ENCODE results near the gene KLHL7.
A peak's percentile ranks its signal among the peaks of the same experiment; 100 is the strongest.
"Not testable (repeated sequence)": the region's sequence is repeated elsewhere in the genome, so short reads cannot be mapped to it uniquely, and the experiment has no call there.

Gene KLHL7

DNA sequence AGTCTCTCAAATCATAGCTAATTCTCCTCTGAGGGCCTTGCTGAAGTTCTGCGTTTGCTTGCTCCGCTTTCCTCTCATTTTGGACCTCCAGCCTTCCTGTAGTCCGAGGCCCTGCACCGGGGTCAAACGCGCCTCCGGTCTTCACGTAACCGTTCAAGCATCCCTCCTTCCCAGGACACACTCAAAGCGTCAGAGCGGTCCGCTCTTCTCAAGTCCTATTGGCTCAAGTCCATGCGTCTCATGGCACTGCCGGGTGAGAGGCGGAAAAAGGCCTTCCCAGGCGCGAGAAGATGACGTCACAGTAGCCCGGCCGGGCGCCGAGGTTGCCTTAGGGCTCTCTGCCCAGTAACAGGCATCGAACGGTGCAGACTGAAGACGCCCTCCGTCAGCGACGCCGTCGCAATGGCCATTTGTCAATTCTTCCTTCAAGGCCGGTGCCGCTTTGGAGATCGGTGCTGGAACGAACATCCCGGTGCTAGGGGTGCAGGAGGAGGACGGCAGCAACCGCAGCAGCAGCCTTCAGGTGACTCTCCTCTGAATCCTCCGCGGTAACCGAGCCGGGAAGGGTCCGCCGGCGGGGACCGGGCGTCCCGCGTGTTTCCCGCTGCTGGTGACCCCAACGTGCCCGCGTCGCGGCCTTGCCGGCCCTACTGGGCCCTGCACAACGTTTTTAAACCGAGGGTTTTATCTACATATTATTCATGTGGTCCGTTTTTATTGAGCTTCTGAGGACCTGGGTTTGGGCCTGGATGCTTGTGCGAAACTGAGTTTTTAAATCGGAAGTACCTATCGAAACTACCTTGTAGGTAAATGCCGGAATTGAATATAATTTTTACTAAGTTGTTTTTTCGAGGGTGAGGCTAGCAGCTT lies 76.3 kb downstream of the KLHL7 start, which contains the start of gene NUP42:
TSS of gene NUP42 (plus strand) at position 365 of the 870 bp plus-strand sequence. CDS start at position 403, 38 bp downstream.
- peak; percentile 92 for DNase-seq (ENCODE audit: low read depth)

DNA sequence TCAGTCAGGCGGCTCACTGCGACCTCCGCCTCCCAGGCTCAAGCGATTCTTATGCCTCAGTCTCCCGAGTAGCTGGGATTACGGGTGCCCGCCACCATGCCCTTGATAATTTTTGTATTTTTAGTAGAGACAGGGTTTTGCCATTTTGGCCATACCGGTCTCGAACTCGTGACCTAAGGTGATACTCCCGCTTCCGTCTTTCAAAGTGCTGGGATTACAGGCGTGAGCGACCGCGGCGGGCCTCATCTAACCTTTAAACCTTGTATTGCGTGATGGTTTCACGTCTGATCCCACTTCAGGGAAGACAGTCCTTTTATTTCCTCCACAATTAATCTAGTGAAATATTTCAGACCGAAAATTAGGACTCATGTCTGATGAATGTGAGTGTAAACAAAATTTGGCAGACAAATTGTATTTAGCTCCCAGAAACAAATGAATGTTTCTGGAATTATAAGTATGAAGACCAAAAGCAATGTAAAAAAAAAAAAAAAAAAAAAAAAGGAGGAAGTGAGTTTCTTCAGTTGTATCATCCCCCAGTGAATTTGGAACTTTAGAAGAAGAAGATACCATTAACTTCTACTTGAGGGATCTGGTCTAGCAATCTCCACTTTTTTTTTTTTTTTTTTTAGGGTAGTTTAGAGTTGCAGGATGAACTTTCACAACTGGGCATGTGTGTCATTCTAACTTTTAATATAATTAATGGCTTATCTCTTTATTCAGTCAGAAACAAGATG lies 77.9 kb downstream of the KLHL7 start:
- DNase-seq (ENCODE audit: low read depth), result no peak

DNA sequence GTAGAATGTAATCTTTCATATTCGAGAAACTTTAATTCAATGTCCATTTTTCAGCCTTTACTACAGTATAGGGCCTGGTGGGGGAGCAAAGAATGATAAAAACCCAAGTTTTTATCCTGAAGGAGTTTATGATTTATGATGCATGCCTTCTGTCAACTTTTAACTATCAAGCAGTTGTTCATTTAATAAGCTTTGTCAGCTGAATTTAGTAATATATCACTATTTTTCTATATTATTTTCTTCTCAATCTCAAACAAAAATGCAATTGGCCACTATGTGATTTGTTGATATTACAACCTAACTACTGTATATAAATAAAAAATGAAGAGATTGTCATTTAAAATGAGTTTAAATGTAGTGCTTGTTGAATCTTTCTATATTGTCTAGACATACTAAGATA lies 78.7 kb downstream of the KLHL7 start:
- DNase-seq (ENCODE audit: low read depth), result no peak

DNA sequence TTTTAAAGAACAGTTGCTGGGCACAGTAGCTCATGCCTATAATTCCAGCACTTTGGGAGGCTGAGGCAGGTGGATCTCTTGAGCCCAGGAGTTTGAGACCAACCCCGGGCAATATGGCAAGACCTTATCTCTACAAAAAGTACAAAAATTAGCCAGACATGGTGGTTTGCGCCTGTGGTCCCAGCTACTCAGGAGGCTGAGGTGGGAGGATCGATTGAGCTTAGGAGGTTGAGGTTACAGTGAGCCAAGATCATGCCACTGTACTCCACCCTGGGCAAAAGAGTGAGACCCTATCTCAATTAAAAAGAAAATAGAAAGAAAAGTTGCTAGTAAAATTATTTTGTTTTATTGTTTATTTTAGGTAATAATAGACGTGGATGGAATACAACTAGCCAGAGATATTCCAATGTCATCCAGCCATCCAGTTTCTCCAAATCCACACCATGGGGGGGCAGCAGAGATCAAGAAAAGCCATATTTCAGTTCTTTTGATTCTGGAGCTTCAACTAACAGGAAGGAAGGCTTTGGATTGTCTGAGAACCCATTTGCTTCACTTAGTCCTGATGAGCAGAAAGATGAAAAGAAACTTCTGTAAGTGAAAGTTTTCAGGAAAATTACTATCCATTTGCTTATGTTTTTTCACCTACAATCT lies 79.2 kb downstream of the KLHL7 start:
- no peak for DNase-seq (ENCODE audit: low read depth)

DNA sequence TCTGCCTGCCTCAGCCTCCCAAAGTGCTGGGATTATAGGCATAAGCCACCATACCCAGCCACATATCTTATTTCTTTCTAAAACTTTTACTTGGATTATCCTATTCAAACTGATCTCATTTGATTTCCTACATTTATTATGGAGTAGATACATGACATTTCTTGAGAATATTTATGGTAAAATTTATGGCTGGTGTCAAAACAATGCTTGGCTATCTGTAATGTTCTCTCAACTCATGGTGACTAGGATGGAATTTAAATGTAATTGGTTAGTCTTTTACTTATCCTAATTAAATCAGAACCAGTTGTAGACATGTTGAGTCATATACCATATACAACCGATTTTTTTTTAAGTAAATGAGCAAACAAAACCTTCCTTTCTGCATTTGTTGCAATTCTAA lies 80.4 kb downstream of the KLHL7 start:
- no peak for DNase-seq (ENCODE audit: low read depth)

DNA sequence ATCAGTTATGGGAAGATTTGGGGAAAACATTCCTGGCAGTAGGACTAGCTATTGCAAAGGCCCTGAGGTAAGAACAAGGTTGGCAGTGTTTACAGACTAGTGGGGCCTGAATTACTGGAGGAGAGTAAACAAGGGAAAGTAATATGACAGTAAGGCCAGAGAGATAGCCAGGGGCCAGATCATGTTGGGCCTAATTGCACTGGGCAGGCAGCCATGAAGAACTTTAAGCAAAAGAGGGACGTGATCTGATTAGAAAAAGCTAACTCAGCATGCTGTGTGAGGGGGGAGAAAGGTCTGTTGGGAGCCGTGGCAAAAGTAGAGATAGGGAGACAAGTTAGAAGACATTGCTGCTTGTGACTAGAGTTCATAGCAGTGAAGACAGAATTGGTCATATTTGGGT lies 85.4 kb downstream of the KLHL7 start:
- DNase-seq (ENCODE audit: low read depth), result no peak

DNA sequence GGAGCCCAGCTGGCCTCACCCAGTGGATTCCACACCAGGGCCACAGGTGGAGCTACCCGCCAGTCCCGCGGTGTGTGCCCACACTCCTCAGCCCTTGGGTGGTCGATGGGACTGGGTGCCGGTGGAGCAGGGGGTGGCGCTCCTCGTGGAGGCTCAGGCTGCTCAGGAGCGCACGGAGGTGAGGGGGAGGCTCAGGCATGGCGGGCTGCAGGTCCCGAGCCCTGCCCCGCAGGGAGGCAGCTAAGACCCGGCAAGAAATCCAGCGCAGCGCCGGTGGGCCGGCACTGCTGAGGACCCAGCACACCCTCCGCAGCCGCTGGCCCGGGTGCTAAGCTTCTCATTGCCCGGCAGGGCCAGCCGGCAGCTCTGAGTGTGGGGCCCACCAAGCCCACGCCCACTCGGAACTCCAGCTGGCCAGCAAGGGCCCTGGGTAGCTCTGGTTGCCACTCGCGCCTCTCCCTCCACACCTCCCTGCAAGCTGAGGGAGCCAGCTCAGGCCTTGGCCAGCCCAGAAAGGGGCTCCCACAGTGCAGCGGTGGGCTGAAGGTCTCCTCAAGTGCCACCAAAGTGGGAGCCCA lies 88.2 kb downstream of the KLHL7 start:
- DNase-seq (ENCODE audit: low read depth), result not testable (repeated sequence)

DNA sequence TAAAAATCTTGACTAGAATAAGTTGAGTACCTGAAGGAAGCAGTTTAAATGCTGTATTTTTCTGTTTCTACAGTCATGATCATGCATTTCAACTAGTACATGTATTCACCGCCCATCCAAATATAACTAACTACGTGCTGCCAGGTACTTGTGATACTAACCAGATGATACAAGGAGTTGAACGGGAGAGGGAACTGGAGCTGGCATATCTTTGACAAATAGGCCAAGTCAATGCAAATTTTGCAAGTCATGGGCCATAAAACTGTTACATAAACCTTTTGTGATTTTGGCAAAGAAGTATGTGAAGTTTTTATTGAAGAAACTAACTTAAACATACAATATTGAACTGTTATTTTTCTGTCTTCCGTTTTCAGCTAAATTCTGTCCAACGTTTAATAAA lies 90.7 kb downstream of the KLHL7 start:
- DNase-seq (ENCODE audit: low read depth), result no peak

DNA sequence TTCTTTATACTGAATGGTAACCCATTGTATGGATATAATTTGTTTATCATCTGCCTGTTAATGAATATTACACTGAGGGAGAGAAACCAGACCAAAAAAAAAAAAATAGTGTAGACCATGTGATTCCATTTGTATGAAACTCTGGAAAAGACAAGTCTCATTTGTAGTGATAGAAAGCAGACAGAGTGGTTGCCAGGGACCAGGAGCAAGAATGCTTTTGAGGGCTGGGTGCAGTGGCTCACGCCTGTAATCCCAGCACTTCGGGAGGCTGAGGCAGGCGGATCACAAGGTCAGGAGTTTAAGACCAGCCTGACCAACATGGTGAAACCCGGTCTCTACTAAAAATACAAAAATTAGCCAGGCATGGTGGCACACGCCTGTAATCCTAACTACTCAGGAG lies 92.2 kb downstream of the KLHL7 start:
- not testable (repeated sequence) for DNase-seq (ENCODE audit: low read depth)

DNA sequence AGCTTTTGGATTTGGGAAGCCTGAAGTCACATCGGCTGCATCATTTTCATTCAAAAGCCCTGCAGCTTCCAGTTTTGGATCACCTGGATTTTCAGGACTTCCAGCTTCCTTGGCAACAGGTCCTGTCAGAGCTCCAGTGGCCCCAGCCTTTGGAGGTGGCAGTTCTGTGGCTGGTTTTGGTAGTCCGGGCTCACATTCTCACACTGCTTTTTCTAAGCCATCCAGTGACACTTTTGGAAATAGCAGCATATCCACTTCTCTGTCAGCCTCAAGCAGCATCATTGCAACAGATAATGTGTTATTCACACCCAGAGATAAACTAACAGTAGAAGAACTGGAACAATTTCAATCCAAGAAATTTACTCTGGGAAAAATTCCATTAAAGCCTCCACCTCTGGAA lies 94.7 kb downstream of the KLHL7 start:
- DNase-seq (ENCODE audit: low read depth), result no peak

DNA sequence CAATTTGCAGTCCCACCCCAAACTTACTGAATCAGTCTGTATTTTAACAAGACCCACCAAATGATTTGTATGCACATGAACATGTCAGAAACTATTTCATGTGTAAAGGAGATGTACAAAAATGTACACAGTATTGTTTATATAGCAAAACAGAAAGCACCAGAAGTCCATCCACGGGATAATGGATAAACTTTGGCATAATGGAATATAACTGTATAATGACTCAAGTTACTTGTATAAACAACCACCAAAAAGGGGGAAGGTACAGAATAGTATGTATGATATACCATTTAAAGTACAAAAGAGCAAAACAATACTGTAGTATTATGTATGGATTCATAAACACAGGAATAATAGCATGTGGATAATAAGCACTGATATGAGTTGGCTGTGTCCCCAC lies 98.7 kb downstream of the KLHL7 start:
- DNase-seq (ENCODE audit: low read depth), result no peak

DNA sequence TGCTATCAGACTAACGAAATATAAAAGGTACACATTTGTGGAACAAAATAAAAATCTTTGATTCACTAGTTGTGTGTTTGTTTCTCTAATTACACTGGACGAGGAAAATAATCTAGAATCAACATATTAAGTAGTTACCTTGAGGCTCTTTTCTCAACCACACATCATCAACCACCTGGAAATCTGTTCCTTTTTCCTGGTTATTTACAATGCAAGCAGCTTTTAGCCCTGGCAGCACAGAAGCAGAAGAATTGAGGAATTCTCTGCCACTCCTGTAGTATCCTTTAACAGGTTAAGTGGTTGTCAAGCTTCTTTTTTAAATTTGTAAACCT lies 100.0 kb downstream of the KLHL7 start:
- no peak for DNase-seq (ENCODE audit: low read depth)

DNA sequence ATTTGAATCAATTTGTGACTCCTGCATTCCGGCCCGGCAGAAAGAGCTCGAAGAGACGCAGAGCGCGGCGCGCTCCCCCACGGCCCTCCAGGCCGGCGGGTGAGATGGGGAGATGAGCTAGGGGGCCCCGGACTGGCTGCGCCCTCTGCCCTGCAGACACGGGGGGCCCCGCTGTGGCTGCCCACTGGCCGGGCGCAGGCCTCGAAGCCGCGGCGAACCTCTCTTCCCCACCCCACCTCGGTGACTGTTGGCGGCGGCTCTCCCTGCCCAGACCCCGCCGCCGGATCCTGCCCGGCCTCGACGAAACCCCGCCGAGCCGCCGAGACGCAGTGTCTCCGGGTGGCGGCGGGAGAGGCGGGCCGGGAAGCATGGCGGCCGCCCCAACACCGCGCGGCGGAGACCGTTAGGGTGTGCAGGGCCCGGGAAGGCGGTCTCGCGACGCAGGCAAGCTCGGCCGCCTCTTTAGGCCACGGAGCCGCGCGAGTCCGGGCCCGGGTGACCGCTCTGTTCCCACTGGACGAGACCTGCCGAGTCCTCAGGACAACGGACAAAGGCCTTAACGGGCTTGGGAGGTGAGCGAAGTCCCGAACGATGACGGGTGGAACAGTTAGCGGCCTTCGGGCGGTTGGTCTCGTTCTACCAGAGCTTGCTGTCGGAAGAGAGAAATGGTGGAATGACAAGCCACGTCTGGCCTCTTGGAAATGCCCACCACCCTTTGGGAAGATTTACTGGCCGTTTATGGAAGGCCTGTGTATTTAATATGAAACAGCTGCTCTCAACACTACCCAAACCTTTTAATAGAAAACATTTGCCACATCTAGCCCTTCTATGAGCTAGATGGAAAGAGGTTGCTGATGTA lies 100.6 kb downstream of the KLHL7 start:
- no peak for DNase-seq (ENCODE audit: low read depth)

DNA sequence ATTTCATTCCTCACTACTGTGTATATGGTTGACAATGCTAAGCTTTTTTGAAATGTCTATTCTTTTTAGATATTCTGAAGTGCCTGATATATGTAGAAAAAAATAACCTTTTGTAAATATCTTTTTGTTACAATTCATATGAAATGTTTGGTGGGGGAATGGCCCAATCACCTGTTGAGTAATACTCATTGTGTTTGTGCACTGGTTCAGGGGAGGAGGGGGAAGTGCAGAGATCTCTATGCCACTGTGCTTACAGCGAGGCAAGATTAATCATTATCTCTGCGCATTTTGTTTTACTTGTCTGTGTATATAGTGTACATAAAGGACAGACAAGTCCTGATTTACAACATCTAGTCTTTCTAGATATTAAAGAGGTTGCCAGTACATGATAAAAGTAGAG lies 101.4 kb downstream of the KLHL7 start:
- no peak for DNase-seq (ENCODE audit: low read depth)

DNA sequence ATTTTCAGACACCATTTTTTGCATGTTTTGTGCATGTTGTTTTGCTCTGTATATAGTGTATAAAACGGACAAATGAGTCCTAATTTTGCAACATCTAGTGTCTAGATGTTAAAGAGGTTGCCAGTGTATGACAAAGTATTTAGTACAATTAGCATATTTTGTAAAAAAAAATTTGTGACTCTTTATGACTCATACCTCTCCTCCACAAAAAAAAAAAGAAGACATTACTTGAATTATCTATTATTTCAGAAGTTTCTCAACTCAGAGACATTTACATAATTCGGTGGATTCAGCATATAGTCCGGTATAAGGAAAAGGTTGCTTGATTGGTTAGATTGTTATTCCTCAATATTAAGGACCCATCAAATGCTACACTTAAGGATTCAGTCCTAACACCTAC lies 102.3 kb downstream of the KLHL7 start:
- DNase-seq (ENCODE audit: low read depth), result no peak

DNA sequence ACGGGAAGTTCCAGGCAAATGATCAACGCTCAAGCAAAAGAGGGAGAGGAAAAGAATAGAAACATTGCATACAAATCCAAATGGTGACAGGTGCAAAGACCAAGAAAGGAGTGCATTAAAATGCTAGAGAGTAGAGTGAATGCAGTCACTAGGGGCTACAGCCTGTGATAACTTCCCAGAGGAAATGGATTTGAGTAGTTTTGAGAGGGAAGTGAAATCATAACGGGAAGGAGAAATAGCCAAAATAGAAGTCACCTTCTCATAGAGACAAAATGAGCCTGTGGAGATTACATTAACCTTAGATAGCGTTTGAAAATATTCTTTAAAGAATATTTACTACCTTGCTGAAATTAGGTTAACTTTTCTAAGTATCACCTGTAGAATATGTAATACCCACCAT lies 102.7 kb downstream of the KLHL7 start:
- no peak for DNase-seq (ENCODE audit: low read depth)

DNA sequence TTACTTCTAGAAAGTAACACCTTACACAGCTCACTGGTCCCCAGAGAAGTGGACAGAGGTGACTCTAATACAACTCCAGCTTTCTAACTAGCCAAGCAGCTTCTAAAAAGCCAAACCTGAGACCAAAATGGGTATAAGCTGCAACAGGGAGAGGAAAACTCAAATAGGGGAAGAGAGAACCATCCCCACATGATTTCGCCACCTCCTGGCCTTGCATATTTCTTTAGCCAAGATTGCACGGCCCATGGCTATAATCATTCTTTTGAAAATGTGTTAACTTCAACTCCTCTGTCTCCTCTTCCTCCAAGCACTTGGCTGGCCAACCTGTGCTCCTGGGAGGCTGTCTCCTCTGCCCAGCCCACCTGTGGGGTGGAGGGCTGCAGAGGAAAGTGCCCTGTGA lies 104.9 kb downstream of the KLHL7 start:
- DNase-seq (ENCODE audit: low read depth), result no peak

DNA sequence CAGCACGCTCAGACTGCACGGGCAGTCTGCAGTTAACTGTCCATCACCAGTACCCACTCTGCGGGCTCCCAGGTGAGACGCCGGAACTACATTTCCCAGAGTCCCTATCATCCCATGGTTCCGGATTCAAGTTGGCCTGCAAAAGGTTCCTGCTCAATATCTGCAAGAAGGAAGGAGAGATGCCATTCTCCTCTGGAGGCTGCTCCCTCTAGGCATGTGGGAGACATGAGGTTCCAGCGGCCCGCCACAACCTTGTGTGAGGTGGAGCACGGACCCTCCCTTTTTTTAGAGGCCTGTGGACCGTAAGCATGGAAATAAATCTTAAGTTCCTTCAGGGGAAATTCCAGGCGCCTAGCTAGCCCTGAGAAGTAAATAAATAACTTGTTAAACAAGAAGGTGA lies 106.0 kb downstream of the KLHL7 start:
- no peak for DNase-seq (ENCODE audit: low read depth)

DNA sequence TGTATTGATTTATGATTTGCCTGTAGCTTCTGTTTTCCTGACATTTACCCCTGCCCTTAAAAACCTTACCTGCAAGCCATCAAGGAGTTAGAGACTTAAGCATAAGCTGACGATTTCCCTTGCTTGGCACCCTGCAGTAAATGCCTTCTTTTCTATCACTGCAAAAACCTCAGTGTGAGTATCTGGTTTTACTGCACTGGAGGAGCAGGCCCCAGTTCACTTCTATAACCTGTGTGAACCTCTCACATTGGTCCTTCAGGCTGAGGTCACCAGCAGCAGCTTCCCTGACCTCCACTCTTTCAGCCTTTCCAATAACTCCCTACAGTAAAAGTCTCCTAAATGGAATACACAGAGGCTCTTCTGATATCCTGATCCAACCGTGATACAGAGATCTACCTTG lies 106.8 kb downstream of the KLHL7 start:
- DNase-seq (ENCODE audit: low read depth), result no peak

DNA sequence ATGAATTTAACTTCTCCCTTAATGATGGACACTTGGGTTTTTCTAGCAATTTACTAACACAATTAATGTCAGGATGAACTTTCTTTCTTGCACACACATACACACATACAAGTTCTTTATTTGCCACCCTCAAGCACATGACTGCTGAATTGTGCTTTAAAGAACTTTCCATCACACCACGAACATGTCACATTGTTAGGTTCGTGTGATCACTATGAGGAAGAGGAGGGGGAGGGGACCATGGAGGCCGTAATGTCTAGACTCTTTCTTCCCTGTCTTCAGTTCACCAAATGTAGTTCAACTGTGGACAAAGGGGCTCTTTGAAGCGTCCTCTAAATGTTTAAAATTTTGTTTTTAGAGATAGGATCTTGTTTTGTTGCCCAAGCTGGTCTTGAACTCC lies 107.3 kb downstream of the KLHL7 start:
- no peak for DNase-seq (ENCODE audit: low read depth)

DNA sequence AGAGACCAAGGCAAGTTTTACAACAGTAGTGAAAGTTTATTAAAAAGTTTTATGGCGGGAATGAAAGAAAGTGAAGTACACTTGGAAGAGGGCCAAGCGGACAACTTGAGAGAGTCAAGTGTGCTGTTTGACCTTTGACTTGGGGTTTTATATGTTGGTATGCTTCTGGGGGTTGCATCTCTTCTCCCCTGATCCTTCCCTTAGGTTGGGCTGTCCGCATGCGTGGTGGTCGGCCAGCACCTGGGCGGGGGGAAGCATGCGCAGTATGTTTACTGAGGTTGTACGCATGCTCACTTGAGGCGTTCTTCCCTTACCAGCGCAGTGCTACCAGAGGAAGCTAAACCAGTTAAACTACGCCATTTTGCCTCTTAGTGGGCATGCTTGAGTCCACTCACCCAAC lies 108.2 kb downstream of the KLHL7 start:
- DNase-seq (ENCODE audit: low read depth), result no peak

DNA sequence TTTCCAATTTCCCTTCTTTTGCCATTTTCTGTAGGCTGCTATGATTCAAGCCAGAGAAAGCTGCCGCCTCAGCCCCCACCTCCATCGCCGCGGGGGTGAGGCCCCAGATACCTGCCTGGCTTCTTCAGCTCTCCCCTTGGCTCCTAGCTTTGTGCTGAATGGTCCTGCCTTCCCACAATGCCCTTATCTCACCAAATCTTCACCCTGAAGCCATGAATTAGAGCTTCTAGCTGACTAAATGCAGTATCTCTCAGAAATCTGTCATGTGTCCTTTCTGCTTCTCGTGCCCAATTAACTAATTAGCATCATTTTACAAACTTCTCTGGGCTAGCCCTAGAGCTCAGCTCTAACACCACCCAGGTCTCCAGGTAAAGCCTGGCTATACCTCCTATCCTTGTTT lies 108.8 kb downstream of the KLHL7 start:
- DNase-seq (ENCODE audit: low read depth), result no peak
